Liver (tissue), 9 donors: ENCODE results near the gene PKDREJ. TPM values are rescaled to one million over a fixed set of nuclear protein-coding genes. Genes with fewer than 3 reads are reported as not detected.

Experiments used
- DNase-seq: peaks from one replicate; pipeline ENCODE4 v3.0.0-alpha.2; 2017; ENCODE audit warnings: low spot score
- H3K27ac ChIP-seq, 2 donors: one replicate each; pipeline ENCODE4 v1.7.0; 2013; ENCODE audit warnings: inconsistent platforms in 2 of 2, low read length in 2 of 2, control low read depth in 1 of 2, low read depth in 1 of 2, mild to moderate bottlenecking in 1 of 2
- H3K27me3 ChIP-seq, 4 donors: one replicate each; pipeline versions ENCODE4 v1.6.1 to v1.7.0; 2013; ENCODE audit warnings: low read length in 3 of 4, inconsistent platforms in 1 of 4, mild to moderate bottlenecking in 1 of 4, moderate library complexity in 1 of 4; ENCODE audit not compliant: control insufficient read depth in 4 of 4, insufficient read depth in 4 of 4
- H3K36me3 ChIP-seq, 4 donors: one replicate each; pipeline versions ENCODE4 v1.6.1 to v1.7.0; 2013; ENCODE audit warnings: low read length in 3 of 4, mild to moderate bottlenecking in 3 of 4, low read depth in 1 of 4, moderate library complexity in 1 of 4; ENCODE audit not compliant: control insufficient read depth in 4 of 4, insufficient read depth in 3 of 4
- H3K4me1 ChIP-seq, 4 donors: one replicate each; pipeline versions ENCODE4 v1.6.1 to v1.7.0; 2013; ENCODE audit warnings: low read length in 3 of 4, mild to moderate bottlenecking in 3 of 4, moderate library complexity in 1 of 4; ENCODE audit not compliant: control insufficient read depth in 4 of 4, insufficient read depth in 4 of 4
- H3K4me3 ChIP-seq, 3 donors: one replicate each; pipeline versions ENCODE4 v1.6.1 to v1.7.0; 2013; ENCODE audit warnings: low read length in 3 of 3, control low read depth in 1 of 3, low read depth in 1 of 3, mild to moderate bottlenecking in 1 of 3
- H3K9ac ChIP-seq, 2 donors: one replicate each; pipeline ENCODE4 v1.7.0; 2013; ENCODE audit warnings: low read length in 2 of 2, mild to moderate bottlenecking in 2 of 2, moderate library complexity in 2 of 2, control low read depth in 1 of 2, low read depth in 1 of 2
- H3K9me3 ChIP-seq, 4 donors: one replicate each; pipeline versions ENCODE4 v1.6.1 to v1.7.0; 2013; ENCODE audit warnings: low read length in 3 of 4; ENCODE audit not compliant: control insufficient read depth in 4 of 4
- ATF3 ChIP-seq: IDR thresholded peaks from 2 replicates; pipeline ENCODE4 v1.6.1; 2016; ENCODE audit warnings: antibody characterized with exemption
- CTCF ChIP-seq: fragments of 150-350 bp; IDR thresholded peaks from 2 replicates; pipeline ENCODE4 v1.5.1; 2017; ENCODE audit warnings: improper control_type of control experiment, low read depth, low read length; ENCODE audit not compliant: missing input control
- FOXA1 ChIP-seq: IDR thresholded peaks from 2 replicates; pipeline ENCODE4 v1.6.1; 2016; ENCODE audit warnings: antibody characterized with exemption
- FOXA2 ChIP-seq: IDR thresholded peaks from 2 replicates; pipeline ENCODE4 v1.6.1; 2016; ENCODE audit warnings: antibody characterized with exemption
- GABPA ChIP-seq, 2 donors: IDR thresholded peaks in 1 of 2; conservative IDR thresholded peaks in 1 of 2; 2 replicates each; pipeline ENCODE4 v1.6.1; 2016; ENCODE audit warnings: antibody characterized with exemption in 2 of 2, mild to moderate bottlenecking in 1 of 2, moderate library complexity in 1 of 2
- HNF4A ChIP-seq, 2 donors: conservative IDR thresholded peaks; 2 replicates each; pipeline ENCODE4 v1.6.1; 2016; ENCODE audit warnings: antibody characterized with exemption in 2 of 2, mild to moderate bottlenecking in 2 of 2
- JUND ChIP-seq, 2 donors: IDR thresholded peaks; 2 replicates each; pipeline ENCODE4 v1.6.1; 2016; ENCODE audit warnings: antibody characterized with exemption in 2 of 2
- MAX ChIP-seq: IDR thresholded peaks from 2 replicates; pipeline ENCODE4 v1.6.1; 2016; ENCODE audit warnings: antibody characterized with exemption
- NR2F2 ChIP-seq: IDR thresholded peaks from 2 replicates; pipeline ENCODE4 v1.6.1; 2016; ENCODE audit warnings: antibody characterized with exemption
- RAD21 ChIP-seq, 2 donors: IDR thresholded peaks; 2 replicates each; pipeline ENCODE4 v1.6.1; 2016; ENCODE audit warnings: antibody characterized with exemption in 2 of 2, mild to moderate bottlenecking in 2 of 2
- REST ChIP-seq: IDR thresholded peaks from 2 replicates; pipeline ENCODE4 v1.6.1; 2016; ENCODE audit warnings: antibody characterized with exemption, mild to moderate bottlenecking
- TAF1 ChIP-seq: conservative IDR thresholded peaks from 2 replicates; pipeline ENCODE4 v1.6.1; 2016; ENCODE audit warnings: antibody characterized with exemption, mild to moderate bottlenecking
- YY1 ChIP-seq: IDR thresholded peaks from 2 replicates; pipeline ENCODE4 v1.6.1; 2016; ENCODE audit warnings: antibody characterized with exemption, mild to moderate bottlenecking
- ZBTB33 ChIP-seq: IDR thresholded peaks from 2 replicates; pipeline ENCODE4 v1.6.1; 2016; ENCODE audit warnings: antibody characterized with exemption
- WGBS: extraction: QIAGEN DNeasy Blood & Tissue Kit; methylation state at CpG from one replicate; pipeline ENCODE4 v1.1.7; 2013; 5-methylcytosine and 5-hydroxymethylcytosine counted together
- polyA plus RNA-seq, 2 donors: library from polyadenylated mRNA; stranded (reverse) in 1 of 2; unstranded in 1 of 2; fragments of 200-250 nt in 1 of 2; fragments of >200 nt in 1 of 2; fragmentation: Nextera tagmentation in 1 of 2; extraction: Ambion mirVana in 1 of 2; gene quantifications; one replicate each; pipeline versions ENCODE4 v1.2.1 to v1.2.3, GENCODE V29; 2013 to 2015
- total RNA-seq, 2 donors: library from RNA; depleted of rRNA; stranded (reverse); fragments of >200 nt; gene quantifications; one replicate each; pipeline ENCODE4 v1.2.3, GENCODE V29; 2014
- donor health status: healthy.
- donor health status: healthy.
- donor health status: healthy.
- donor health status: healthy.
- donor health status: healthy.

The PKDREJ gene
- total and polyA plus RNA-seq, 4 donors = under 0.01 to 0.05 (median 0.02) TPM

- TF ChIP-seq REST (no peak), FOXA1 (no peak)
Observed at GRCh38 chr22:46296257-46297150, 33.4 kb upstream of the PKDREJ start, which contains the start of gene GTSE1 (continued).

- no peaks in the 10 kb centered on the region for H3K9me3 ChIP-seq
- TF ChIP-seq YY1 = no peak
- no peak for TF ChIP-seq CTCF
- no peak for TF ChIP-seq GABPA (IDR thresholded peaks at IDR 0.05 in 1 of 2, conservative IDR thresholded peaks at IDR 0.05 in 1 of 2)
- no peak for TF ChIP-seq ZBTB33
- TF ChIP-seq FOXA2 = no peak
- no peak for TF ChIP-seq TAF1
- no peak for TF ChIP-seq HNF4A (conservative IDR thresholded peaks at IDR 0.05)
- no peak for TF ChIP-seq RAD21 (IDR thresholded peaks at IDR 0.05)
- no peak for TF ChIP-seq JUND (IDR thresholded peaks at IDR 0.05)
- TF ChIP-seq MAX = no peak
- no peak for TF ChIP-seq NR2F2
- no peak for TF ChIP-seq ATF3
- 51% methylated on average over 4 of the region's 4 CpGs for WGBS
- H3K36me3 ChIP-seq = peaks cover 4 to 29% (median 20%) of the 10 kb centered on the region in 4 donors
- H3K9ac ChIP-seq = no peak overlapping the region
- DNase-seq = no peak
- H3K4me3 ChIP-seq = peak overlapping the region in 1 of 3 donors; percentile 49
- H3K27me3 ChIP-seq = no peaks in the 10 kb centered on the region
- peaks cover 7 to 28% (median 16%) of the 10 kb centered on the region in 4 donors for H3K4me1 ChIP-seq
- H3K27ac ChIP-seq = peak overlapping the region; percentile 67 to 75
Observed at GRCh38 chr22:46295277-46295971, 32.3 kb upstream of the PKDREJ start.
